Vagina (tissue), 2 donors: ENCODE results near the gene SOCS4.

Experiments
- POLR2A ChIP-seq, 2 donors: fragments of 450-650 bp; IDR thresholded peaks; one replicate each; pipeline ENCODE4 v1.6.1; 2017; ENCODE audit warnings: antibody characterized with exemption in 2 of 2, mild to moderate bottlenecking in 2 of 2, moderate library complexity in 2 of 2
- POLR2AphosphoS5 ChIP-seq, 2 donors: sonication (generic); formaldehyde crosslinking; IDR thresholded peaks; one replicate each; pipeline ENCODE4 v1.9.0; 2017; ENCODE audit warnings: antibody characterized with exemption in 2 of 2, mild to moderate bottlenecking in 2 of 2, low read depth in 1 of 2; ENCODE audit not compliant: insufficient read depth in 1 of 2
- TF ChIP-seq, protein P1 (sequence below), 3 experiments: fragments of 450-650 bp in 2 of 3; fragments of 200-600 bp in 1 of 3; sonication (generic) in 1 of 3; IDR thresholded peaks; one replicate each; pipeline ENCODE4 v1.5.1; 2017 to 2019; ENCODE audit warnings: antibody characterized with exemption in 3 of 3, mild to moderate bottlenecking in 2 of 3, moderate library complexity in 2 of 3

DNA sequence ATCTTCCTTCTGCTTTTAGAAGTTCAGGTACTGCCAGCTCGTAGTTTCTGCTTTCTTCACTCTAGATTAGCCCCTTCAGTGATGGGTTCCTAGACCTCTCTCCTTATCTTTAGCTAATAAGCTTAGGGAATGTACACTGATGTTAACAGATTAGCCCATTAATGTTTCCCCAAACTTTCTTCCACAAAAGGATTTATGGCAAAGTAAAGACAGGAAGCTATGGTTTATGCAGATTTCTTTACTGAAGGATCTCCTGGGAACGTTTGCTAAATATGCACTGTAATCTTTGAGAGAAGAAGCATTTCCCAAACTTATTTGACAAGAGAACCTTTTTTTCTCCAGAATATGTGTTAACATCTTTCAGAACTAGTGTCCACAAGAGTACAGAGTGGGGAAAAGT lies 4.2 kb downstream of the SOCS4 start:
- TF ChIP-seq, protein P1, sequence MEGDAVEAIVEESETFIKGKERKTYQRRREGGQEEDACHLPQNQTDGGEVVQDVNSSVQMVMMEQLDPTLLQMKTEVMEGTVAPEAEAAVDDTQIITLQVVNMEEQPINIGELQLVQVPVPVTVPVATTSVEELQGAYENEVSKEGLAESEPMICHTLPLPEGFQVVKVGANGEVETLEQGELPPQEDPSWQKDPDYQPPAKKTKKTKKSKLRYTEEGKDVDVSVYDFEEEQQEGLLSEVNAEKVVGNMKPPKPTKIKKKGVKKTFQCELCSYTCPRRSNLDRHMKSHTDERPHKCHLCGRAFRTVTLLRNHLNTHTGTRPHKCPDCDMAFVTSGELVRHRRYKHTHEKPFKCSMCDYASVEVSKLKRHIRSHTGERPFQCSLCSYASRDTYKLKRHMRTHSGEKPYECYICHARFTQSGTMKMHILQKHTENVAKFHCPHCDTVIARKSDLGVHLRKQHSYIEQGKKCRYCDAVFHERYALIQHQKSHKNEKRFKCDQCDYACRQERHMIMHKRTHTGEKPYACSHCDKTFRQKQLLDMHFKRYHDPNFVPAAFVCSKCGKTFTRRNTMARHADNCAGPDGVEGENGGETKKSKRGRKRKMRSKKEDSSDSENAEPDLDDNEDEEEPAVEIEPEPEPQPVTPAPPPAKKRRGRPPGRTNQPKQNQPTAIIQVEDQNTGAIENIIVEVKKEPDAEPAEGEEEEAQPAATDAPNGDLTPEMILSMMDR (IDR thresholded peaks at IDR 0.05), result no peak
- TF ChIP-seq POLR2A (IDR thresholded peaks at IDR 0.05), result no peak
- no peak for TF ChIP-seq POLR2AphosphoS5 (IDR thresholded peaks at IDR 0.05; ENCODE audit: insufficient read depth in 1 of 2, low read depth in 1 of 2)
